ENCODE results near the gene EFCAB14.

GRCh38 chr1:46755121-46755520 lies 36.2 kb upstream of the EFCAB14 start:
- TF ChIP-seq CTCF (IDR thresholded peaks at IDR 0.05) (no peak), POLR2A (IDR thresholded peaks at IDR 0.05) (no peak)

Data from thyroid gland (tissue), 4 donors.